HG03565 (cell line): Measurements from ENCODE around the gene ATP5F1D.

ENCODE experiments used
- ATAC-seq: cut with Tn5 transposase; IDR thresholded peaks from one replicate; pipeline ENCODE4 v1.9.1; 2021; ENCODE audit warnings: mild to moderate bottlenecking, moderate library complexity; ENCODE audit not compliant: unreplicated experiment

ATP5F1D gene

DNA sequence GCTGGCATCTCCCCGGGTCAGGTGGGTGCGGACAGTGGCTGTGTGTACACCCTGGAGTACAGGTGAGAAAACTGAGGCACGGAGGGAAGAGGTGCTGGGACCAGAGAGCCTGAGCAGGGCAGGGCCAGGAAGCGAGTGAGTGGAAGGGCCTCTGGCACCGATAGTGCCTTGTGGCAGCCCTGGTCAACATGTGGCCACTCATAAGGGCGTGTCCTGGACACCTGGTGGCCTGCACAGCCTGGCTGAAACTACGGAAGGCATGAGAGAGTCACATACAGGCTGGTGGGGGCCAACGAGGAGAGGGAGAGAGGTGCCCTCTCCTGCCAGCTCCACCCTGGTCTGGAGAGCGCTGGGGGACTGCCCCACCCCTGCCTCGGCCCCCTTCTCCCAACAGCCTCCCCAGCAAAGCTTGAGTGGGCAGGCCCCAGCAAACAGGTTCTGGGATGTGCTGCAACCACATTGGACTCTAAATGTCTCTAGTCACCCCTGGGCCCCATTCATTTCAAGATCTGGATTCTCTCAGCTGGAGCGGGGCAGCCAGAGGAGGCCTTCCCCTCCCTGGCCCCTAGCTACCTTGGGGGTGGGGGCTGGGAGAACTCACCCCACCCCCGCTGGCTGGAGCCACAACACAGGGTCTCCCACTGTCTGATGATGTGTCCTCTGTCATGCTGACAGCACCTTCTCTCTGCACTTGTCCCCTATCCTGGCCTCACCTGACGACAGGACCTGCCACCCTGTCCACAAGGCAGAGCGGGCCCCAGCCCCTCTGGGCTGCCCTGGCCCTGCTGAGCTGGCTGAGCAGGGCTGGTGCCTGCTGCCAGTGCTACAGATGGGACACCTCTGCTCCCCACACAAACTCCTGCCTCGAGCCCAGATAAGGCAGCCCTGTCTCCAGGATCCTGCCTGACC is 9.6 kb upstream of the ATP5F1D start:
- no peak for ATAC-seq

DNA sequence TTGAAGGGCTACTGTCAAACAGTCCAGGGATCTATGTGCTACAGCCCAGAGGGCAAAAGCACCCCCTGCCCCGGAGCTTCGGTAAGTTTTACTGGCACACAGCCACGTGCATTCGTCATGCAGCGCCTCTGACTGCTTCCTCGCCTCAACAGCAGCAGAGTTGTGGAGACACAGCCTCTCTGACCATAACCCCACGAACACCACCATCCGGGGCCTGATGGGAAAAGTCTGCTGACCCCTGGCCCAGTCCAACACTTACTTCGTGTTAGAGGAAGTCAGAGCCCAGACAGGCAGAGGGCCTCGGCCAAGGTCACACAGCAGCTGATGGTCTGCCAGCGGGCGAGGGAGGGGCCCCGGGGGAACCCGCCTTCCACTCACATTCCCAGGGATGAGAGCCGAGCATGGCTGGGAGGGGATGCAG is 8.9 kb upstream of the ATP5F1D start:
- no peak for ATAC-seq

DNA sequence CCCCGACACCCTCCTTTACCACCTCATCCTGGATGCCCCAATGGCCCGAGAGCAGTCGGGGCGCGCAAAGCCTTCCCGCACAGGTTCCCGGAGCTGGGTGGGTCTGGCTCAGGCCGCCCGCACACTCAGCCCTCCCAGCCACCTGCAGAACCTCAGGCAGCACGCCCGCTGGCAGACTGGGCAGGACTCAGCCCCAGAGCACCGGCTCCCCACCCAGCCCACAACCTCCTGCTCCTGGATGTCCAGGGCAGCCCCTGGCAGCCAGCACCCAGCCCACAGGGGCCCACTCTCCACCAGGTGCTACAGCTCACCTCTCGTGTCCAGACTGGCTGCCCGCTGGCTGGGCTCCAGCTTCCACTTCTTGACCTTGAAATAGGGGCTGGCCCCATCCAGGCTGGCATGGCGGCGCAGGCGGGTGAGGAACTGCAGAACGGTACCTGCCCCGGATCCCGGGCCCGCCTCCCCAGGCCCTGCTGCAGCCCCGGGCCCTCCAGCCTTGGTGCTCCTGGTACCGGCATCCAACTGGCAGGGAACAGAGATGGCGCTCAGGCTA is 8.4 kb upstream of the ATP5F1D start:
- ATAC-seq, result no peak

DNA sequence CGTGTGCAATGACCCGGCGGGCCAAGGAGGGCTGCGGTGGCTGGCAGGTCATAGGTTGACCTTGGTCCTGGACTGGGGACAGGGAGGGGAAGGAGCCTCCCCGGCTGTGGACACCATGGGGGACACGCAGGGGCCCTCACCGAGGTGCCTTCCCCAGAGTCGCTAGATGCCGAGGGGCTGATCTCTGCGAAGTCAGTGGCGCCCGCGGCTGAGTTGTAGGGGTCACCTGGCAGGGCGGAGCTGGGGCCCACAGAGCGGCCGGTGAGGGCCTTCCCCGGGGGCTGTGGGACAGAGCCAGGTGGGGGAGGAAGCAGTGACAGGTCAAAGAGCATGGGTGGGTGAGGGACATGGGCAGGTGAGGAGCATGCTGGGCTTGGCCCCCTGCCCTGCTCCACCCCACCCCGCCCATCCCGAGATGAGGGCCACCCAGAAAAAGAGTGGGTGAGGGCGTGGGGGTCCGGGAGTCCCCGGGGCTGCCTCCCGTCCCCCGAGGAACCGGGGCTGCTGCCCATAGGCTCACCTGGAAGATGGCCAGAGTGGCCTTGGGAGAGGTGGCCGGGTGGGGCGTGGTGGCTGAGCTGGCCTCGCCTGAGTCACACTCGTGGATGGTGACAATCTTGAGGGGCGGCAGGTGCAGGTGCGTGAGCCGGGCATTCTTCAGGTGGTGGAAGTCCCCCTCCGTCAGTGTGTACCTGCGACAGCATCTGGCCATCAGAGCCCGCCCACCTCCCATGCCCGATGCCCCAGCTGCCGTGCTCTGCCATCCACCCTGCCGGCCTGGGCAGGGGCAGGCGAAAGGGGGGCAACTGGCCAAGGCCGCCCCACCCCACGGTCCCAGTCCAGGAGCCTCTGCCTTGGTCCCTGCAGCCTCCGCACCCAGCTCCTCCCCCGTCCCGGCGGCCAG is 7.2 kb upstream of the ATP5F1D start:
- ATAC-seq, result no peak

DNA sequence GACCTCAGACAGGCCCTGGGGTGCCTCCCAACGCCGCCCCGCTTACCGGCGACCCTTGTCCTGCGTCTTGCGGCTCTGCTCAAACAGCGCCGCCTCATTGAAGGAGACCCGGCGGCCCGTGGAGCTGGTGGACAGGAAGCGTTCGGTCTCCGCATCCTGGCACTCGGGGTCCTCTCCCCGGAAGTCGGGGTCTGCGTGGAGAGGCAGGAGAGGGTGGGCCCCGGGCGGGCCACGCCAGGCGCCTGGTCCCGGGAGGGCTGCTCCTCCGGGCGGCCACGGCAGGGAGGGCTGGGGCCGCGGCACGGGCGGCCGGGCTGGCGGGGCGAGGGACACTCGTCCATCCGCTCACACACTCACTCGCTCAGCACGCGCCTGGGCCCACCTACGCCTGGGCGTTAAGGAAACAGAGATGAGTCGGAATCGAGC is 6.6 kb upstream of the ATP5F1D start:
- ATAC-seq, result no peak

DNA sequence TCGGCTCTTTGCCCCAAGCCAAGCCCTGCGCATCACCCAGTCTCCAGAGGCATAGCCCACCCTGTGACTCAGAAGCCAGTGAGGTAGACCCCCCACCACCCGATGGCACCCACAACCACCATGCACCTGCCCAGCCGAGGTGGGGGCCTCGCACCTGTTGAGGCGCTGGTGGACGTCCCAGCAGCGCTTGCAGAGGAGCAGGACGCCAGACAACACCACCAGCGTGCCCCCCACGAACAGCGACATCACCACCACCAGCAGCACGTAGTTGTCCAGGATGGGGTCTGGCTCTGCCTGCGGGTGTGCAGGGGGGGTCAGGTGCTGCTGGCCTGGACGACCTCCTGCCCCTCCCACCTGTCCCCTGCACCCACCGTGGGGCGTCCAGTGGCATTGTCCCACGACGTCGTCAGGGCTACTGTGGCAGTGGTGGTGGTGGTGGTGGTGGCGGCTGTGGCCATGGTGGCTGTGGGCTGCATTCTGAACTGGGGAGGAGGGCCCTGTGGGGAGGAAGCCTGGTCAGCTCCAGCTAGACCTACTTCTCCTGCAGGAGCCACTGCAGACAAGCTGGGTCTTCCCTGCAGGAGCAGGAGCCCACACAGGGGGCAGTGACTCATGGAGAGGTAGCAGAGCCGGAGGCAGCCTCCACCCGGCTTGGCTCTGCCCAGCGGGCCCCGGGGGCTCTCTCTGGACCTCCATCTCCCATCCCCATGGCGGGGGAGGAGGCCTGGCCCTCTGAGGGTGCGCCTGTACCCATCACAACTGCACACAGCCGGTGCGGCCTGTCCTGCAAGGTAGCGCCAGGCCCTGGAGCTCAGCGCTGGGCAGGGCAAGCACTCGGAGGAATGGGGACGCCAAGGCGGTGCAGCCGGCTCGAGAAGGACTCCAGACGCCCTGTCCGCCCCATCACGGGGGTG is 5.7 kb upstream of the ATP5F1D start:
- no peak for ATAC-seq

DNA sequence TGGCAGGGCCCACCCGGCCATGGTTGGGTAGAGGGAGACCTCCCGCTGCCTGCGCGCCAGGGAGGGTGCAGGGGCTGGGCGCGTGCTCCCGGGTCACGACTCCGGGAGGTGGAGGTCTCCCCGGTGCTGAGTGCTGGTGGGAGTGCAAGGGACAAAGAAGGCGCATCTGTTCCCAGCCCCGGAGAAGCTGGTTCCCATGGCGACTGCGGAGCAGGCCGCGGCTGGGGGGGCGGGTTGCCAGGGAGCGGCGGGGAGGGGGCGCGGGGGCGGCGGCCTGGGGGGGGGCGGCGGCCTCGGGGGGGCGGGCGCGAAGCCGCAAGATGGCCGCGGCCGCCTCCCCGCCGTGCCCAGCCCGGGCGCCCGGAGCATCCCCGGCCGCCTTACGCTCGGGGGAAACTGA is 5.0 kb upstream of the ATP5F1D start:
- no peak for ATAC-seq

DNA sequence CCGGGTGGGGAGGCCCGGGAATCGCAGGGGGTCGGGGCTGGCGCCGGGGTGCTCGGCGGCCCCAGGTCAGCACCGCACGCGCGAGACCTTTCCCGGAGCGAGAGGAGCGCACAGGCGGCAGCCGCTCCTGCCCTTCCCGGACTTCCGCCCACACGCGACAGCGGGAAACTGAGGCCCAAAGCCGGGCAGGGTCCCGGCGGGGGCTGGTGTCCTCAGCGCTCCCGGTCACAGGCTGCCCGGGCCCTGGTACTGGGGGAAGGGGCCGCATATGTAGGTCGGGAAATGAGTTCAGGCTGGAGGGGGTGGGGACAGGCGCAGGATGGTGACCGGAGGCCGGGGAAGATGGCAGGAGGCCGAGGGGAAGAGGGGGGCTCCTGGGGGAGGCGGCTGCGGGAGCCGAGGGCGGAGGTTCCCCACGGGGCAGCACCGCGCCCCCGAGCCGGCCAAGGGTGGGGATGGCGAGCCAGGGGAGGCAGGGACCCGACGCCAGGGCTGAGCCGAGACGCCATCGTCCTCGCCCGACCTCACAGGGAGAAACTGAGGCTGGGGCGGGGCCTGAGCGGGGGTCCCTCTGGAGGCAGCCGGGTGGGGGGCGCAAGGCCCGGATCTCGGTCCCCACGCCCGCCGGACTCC is 4.4 kb upstream of the ATP5F1D start:
- no peak for ATAC-seq

DNA sequence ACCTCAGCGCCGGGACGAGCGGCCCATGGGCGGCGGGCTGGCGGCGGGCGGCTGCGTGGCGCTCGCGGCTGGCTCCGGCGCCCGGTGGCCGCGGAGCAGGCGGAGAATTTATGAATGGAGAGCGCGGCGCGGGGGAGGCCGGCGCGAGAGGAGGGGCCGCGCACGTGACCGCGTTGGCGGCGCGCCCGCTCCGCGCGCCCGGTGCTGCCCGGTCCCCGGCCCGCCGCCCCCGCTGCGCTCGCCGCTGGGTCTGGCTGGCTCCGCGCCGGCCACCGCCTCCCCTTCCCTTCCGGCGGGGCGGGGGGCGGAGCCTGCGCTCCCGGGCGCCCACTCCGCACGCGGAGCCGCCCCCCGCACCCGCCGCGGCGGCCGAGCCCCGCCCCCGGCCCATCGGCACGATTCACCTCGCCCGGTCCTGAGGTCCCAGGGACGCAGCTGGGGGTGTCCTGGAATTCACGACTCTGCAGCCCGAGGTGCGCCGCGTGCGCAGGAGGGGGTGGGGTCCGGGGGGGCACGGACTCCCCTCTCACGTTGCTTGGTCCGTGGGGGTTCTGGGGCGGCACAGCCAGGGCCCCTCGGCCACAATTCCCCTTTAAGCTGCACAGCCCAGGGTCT is 3.7 kb upstream of the ATP5F1D start, which contains the start of gene CBARP:
TSS of gene CBARP (minus strand) at position 252 of the 615 bp plus-strand sequence. CDS start 1,905 bp downstream, outside the sequence.
- ATAC-seq, result no peak

DNA sequence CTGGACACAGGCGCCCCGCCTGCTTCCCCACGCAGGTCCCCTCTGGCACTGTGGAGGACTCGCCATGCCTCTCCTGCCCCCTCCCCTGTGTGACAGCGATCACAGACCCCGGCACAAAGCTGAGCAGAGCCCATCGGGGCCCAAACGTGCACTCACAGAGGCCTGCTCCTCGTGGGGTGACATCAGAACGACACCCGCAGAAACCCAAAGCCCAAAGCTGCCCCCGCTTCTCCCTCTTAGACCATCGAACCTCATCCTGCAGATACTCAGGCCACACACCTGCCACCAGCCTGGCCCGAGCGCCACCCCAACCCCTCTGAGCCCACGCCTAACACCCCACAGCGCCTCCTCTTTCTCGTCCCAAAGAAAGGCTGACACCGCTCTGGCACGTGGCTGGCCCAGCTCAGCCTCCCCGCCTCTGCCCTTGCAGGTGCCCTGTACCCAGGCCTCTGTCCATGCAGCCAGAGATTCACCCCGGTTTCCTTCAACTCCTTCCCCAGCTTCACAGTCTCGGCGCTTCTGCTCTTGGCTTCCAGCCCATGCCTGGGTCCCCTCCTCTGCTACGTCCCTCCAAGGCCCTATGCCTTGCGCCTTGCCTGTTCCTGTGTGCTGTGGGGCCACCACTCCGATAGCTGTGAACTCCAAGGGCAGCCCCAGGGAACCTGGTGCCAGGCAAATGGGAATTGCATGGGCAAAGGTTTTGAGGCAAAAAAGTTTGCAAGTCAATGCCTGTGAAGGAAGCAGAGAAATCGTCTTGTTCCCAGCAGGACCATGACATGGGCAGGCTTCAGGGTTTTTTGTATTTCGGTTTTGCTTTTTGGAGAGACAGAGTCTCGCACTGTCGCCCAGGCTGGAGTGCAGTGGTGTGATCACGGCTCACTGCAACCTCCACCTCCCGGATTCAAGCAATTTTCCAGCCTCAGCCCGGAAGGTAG is 2.9 kb upstream of the ATP5F1D start:
- ATAC-seq, result no peak

DNA sequence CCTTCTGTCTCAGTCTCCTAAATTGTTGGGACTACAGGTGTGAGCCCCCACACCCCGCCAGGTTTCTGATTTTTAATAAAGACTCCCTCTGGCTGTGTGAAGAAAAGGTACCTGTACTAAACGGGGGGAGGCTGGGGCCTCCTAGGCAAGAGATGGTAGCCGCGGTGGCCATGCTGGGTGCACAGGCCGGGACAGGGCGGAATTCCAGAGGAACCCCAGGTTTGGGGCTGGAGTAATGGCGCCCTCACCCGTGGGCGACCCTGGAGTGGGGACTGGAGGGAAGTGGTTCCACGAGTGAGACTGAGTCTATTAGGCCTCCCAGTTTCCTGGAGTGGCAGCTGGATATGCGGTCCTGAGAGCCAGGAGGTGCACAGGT is 2.1 kb upstream of the ATP5F1D start:
- ATAC-seq, result no peak

DNA sequence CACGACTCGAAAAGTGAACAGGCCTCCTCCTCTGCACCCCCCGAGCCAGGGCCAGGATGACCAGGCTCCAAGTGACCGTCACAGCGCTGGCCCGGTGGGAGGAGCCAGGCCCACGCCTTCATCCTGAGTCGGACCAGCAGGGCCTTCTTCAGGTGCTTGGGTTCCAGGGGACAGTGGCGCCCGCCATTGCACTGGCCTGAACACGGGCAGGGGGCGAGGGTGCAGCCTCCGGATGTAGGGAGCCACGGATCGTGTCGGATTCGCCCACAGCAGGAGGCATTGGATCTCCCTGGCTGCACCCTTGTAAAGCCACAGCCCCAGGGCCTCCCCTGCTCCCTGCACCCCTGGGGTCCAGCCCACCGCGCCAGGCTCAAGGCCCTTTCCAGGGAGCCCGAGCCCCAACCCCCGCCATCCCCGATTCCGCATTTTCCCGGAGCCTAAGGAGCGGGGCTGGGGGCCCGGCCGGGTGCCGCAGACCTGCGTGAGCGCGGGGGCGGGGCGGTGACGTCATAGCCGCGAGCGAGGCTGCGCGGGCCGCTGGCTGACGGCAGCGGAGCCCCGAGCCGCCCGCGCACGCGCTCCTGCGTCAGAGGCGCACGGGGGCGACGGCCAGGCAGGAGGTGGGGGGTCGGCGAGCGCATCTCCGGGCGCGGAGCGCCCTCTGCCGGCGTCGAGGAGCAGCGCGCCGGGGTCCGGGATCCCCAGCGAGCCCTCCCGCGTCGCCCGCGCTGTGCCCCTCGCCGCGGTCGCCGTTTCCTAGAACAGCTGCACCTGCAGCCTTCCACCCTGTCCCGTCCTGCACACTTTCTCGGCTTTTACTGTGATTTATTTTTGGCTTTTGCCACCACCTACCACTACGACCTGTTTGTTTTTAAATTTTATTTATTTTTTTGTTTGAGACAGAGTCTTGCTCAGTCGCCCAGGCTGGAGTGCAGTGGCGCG is 1.5 kb upstream of the ATP5F1D start:
- peak; percentile 33 for ATAC-seq

DNA sequence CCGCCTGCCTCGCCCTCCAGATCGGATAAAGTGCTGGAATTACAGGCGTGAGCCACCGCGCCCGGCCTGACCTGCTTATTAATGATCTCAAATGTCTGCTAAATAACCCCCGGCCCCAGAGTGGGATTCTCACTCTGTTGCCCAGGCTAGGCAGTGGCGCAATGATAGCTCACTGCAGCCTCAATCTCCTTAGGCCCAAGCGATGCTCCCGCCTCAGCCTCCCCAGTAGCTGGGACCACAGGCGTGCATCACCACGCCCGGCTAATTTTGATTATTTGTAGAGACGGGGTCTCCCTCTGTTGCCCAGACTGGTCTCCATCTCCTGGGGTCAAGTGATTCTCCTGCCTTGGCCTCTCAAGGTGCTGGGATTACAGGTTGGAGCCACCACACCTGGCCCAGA is 626 bp upstream of the ATP5F1D start:
- ATAC-seq, result no peak

DNA sequence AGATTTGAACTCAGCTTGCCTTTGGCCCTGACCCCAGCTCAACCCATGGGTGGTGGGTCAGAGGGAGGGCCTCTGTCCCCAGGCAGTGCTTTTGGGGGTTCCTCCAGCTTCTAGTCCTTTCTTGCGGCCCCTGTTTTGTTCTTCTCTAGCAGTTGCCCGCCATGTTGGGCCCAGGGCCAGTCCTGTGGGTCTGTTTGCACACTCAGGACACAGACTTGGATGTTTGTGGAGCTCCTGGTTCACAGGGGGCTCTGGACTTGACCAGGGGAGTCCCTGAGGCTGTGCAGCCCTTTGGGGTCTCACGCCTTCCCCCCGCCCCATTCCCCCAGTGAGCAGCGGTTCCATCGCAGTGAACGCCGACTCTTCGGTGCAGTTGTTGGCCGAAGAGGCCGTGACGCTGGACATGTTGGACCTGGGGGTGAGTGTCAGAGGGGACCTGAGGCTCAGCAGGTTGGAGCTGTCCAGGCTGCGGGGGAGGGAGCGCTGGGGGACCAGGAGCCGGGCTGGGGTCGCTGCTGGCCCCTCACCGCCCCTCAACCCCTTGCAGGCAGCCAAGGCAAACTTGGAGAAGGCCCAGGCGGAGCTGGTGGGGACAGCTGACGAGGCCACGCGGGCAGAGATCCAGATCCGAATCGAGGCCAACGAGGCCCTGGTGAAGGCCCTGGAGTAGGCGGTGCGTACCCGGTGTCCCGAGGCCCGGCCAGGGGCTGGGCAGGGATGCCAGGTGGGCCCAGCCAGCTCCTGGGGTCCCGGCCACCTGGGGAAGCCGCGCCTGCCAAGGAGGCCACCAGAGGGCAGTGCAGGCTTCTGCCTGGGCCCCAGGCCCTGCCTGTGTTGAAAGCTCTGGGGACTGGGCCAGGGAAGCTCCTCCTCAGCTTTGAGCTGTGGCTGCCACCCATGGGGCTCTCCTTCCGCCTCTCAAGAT is 2.5 kb downstream of the ATP5F1D start:
- no peak for ATAC-seq

DNA sequence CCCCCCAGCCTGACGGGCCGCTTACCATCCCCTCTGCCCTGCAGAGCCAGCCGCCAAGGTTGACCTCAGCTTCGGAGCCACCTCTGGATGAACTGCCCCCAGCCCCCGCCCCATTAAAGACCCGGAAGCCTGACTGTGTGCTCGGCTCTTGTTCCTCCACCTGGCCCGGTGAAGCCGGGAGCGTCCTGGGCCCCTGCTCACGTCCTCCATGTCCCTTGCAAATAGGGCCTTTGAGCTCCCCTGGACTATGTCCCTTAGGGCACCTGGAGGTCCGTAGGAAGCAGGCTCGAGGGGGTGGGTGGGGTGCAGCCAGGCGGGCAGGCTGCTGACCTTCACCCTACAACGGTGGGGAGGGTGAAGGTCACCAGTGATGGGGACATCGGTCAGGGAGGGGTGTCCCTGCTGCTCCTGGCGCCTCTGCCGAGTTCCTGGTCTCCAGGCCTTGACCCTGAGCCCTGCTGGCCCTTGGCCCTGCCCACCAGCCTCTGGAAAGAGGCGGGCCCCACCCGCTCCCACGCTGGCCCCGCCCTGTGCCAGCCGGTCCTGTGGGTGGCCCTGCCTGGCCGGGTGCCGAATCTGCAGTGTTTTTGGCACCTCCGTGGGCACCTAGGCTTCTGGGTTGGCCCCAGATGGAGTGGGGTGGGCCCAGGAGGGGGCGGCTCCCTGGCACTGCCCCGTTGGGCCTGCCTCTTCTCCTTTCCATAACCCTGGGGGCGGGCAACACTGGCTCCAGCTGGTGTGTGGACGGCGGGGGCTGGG is 3.3 kb downstream of the ATP5F1D start:
- no peak for ATAC-seq
